NCI-H128 (cell line): ENCODE measurements around the gene ABHD12.
A peak's percentile ranks its signal among the peaks of the same experiment; 100 is the strongest.

ENCODE experiments used
- DNase-seq: peaks from one replicate; lab custom pipeline; 2025; ENCODE audit not compliant: unreplicated experiment; lab: John Stamatoyannopoulos, UW

ABHD12 gene

GRCh38 chr20:25382704-25383370, 7.8 kb downstream of the ABHD12 start:
- DNase-seq: no peak

DNA sequence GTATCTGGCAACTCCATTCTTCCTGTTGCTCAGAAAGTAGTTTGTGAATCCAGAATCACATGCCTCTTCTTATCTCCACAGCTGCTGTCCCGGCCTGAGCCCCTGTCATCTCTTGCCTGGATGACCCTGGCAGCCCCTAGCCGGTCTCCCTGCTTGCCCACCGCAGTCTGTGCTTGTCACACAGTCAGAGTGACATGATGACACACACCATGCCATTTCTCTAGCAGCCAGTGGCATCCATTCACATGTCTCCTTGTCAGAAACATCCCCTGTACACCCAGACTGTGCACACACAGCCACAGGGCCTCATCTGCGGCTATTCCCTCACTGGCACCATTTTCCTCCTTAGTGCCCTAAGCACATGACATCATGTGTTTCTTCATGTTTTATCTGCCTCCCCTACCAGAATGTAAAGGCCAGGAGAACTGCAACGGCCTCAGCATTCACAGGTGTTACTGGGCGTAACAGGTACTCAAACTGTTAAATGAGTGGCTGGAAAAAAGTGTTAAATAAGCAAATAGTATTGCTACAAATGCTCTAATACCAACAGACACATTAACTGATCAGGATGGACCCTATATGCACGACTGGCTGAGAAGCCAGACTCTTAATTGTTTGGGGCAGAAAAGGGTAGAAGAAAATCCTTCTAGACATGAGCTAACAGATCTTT, 9.6 kb downstream of the ABHD12 start:
- DNase-seq: no peak

GRCh38 chr20:25378884-25379733, 11.5 kb downstream of the ABHD12 start:
- no peak for DNase-seq

DNA sequence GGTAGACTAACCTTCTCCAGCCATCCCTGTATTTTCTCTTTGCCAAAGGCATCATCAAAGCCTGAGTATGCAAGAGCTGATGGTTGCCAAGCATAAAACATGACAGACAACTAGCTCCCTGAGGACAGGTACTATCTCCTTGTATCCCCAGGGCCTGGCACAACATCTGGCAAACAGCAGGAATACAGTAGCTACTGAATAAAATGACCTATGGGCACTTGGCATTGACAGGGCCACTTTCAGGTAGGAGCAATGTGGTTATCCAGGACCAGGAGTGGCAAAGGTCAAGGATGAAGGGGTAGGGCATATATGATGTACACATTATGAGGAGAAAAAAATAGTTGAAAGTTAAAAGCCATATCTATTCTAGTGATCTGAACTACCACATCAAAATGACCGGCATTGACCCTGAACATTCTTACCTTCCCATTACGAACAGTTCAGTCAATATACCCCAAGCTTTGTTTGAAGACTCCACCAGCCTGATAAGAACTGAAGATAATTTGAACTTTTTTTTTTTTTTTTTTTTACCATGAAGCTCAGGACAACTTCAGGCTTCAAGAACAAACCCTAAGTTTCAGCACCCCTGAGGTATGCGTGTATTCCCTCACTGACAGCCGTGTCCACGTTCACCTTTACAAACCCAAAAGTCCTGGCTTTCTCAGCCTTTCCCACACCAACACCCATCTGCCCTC, 12.3 kb downstream of the ABHD12 start:
- no peak for DNase-seq

- no peak for DNase-seq
These were observed 13.7 kb downstream of the ABHD12 start for GRCh38 chr20:25376886-25377285.

DNA sequence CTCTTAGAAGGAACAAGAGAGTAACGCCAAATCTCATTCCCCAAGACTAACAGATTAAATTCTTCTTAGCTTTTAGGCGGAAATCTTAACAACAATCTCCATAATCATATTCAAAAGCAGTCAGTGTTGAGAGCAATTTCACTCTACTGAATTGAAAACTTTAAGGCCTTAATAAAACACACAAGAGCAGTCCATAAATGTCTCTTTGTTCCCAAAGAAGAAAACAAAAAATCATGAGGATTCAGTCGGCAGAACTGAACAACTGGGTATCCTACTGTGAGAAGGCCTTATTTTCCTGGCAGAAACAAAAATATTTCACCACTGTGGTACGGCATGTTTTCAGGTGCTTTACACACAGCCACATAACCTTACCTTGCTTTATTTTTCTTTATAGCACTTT, 14.4 kb downstream of the ABHD12 start:
- DNase-seq: no peak

GRCh38 chr20:25374842-25375241, 15.8 kb downstream of the ABHD12 start:
- no peak for DNase-seq

DNA sequence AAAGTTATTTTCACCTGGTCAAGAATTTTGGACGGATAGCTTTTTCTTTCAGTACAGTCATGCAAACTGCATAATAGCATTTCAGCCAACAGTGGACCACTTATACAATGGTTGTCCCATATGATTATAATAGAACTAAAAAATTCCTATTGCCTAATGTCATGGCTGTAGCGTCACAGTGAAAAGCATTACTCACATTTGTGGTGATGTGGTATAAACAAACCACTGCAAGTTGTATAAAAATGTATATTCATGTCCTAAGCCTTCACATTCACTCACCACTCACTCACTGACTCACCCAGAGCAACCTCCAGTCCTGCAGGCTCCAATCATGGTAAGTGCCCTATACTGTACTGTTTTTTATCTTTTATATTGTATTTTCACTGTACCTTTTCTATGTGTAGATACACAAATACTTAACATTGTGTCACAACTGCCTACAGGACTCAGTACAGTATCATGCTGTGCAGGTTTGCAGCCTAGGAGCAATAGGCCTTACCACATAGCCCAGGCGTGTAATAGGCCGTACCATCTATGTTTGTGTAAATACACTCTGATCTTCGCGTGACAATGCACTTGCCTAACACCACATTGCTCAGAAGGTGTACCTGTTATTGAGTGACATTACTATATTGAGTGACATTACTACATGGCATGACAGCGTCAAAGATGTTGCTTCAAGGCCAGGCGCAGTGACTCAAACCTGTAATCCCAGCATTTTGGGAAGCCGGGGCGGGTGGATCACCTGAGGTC, 17.9 kb downstream of the ABHD12 start:
- no peak for DNase-seq

DNA sequence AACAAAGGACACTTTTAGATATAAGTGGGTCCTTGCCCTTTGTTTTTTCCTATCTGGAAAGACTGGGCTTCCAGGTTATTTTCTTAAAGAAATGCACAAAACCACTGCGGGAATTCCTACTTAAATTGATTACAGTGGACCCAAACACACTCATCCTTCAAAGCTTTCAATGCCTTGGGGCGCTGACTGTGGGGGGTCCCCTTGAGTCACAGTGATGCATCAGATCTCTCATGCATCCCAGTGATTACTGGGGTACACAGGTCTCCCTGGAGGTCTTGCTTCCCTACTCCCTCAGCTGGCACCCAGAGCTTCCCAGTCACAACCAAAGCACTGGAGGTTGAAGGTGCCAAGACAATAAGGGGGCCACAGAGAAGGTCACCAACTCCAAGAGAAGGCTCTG, 20.7 kb downstream of the ABHD12 start:
- DNase-seq: no peak

DNA sequence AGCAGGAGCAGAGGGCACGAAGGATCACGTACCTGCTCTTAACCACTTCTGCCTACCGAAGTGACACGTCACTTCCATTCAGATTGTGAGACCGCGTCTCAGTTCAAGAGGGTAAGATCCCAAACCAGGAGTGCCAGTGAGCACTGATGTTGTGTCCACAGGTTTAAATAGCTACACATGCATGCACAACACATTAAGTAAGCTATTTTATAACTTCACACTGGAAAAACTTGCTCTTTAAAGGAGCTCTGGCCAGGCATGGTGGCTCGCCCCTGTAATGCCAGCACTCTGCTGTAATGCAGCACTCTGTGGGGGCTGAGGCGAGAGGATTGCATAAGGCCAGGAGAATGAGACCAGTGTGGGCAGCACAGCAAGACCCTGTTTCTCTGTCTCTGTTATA, 21.1 kb downstream of the ABHD12 start:
- DNase-seq: no peak

DNA sequence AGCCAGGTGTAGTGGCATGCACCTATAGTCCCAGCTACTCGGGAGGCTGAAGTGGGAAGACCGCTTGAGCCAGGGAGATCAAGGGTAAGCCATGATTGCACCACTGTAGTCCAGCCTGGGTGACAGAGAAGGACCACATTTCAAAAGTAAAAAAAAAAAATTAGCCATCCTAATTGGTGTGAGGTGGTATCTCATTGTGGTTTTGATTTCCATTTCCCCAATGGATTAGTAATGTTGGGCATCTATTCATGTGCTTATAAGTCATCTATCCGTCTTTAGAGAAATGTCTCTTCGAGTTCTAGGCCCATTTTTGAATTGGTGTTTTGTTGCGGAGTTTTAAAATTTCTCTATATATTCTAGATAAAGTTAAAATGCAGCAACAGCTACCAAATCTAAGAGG, 21.7 kb downstream of the ABHD12 start:
- DNase-seq: no peak

GRCh38 chr20:25368526-25368925, 22.1 kb downstream of the ABHD12 start:
- no peak for DNase-seq

- DNase-seq: no peak
These were observed 25.5 kb downstream of the ABHD12 start for GRCh38 chr20:25364879-25365699.

- DNase-seq: no peak
These were observed 26.4 kb downstream of the ABHD12 start for GRCh38 chr20:25364180-25364788.

DNA sequence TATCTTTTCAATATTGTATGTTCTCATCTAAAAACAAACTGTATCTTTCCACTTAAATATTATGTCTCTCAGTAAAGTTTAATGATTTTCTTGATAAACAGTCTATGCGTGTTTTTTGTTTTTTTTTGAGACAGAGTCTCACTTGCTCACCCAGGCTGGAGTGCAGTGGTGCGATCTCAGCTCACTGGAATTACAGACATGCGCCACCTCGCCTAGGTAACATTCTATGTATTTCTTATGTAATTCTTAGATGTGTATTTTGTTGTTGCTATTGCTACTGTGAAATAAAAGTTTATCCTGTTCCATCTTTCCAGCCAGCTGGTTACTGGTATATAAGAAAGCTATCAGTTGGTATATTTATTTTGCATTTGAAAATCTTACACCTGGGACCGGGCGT, 29.4 kb downstream of the ABHD12 start:
- no peak for DNase-seq

GRCh38 chr20:25360631-25361286, 29.9 kb downstream of the ABHD12 start:
- DNase-seq: no peak

DNA sequence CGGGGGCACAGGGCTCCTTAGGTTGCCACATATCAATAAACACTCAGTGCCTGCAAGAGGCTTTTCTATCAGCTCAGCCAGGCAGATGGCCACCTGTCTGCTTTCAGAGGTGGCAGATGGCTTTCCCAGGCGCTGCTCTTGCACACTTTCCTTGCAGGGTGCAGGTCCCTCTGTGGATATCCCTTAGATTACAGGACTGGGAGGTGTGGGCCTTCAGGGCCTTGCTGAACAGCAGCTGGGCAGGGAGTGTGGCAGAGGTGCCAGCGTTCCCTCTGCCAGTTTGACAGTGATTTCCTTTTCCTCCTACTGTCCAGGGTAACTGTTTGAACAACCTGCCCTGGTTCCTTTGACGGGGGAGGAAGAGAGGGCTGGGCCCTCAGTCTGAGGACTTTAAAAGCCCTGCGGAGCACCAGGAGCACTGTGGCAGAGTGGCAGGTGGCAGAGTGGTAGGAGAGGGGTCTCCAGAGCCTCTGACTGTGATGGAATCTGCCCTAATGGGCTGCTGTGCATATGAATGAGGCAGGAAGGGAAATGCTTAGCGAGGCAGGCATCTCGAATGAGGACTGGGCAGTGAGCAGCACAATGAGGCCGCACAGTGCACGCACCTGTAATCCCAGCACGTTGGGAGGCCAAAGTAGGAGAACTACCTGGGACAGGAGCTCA, 34.2 kb downstream of the ABHD12 start:
- DNase-seq: peak; percentile 25

GRCh38 chr20:25355866-25356265, 34.8 kb downstream of the ABHD12 start:
- DNase-seq: no peak
